Body of pancreas (tissue), 4 donors: ENCODE measurements around the gene GNAT2. TPM values are rescaled to one million over a fixed set of nuclear protein-coding genes. Genes with fewer than 3 reads are reported as not detected.

ENCODE experiments used
- ATAC-seq: fragments of 150-250 bp; one replicate; pipeline ENCODE4 v1.9.1; 2016
- DNase-seq, 4 donors: peaks; one replicate each; pipeline ENCODE4 v3.0.0-alpha.2; 2019
- H3K27ac ChIP-seq, 4 donors: fragments of 200-600 bp; sonication (generic); 1 replicate in 3 of 4; 2 replicates in 1 of 4; pipeline versions ENCODE4 v1.5.1 to v1.6.1; 2016 to 2019; ENCODE audit warnings: mild to moderate bottlenecking in 1 of 4, mixed read lengths in 1 of 4, moderate library complexity in 1 of 4
- H3K27me3 ChIP-seq, 2 donors: fragments of 200-600 bp; sonication (generic); one replicate each; pipeline ENCODE4 v1.6.0; 2016; ENCODE audit warnings: mild to moderate bottlenecking in 1 of 2
- H3K36me3 ChIP-seq, 2 donors: fragments of 200-600 bp; sonication (generic); replicated peaks in 1 of 2; 2 replicates each; pipeline ENCODE4 v1.5.1; 2016; ENCODE audit warnings: low read depth in 2 of 2; ENCODE audit not compliant: insufficient read depth in 1 of 2
- H3K4me1 ChIP-seq: fragments of 200-600 bp; sonication (generic); one replicate; pipeline ENCODE4 v1.6.0; 2016
- H3K4me3 ChIP-seq, 2 donors: fragments of 200-600 bp; sonication (generic); 1 replicate in 1 of 2; 2 replicates in 1 of 2; pipeline ENCODE4 v1.5.1; 2016 to 2019
- H3K9me3 ChIP-seq, 3 donors: fragments of 200-600 bp; sonication (generic); 1 replicate in 2 of 3; 2 replicates in 1 of 3; pipeline ENCODE4 v1.5.1; 2016
- CTCF ChIP-seq, 7 experiments: fragments of 450-650 bp in 4 of 7; fragments of 200-600 bp in 3 of 7; sonication (generic) in 3 of 7; IDR thresholded peaks; one replicate each; pipeline ENCODE4 v1.5.1; 2016 to 2019; ENCODE audit warnings: antibody characterized with exemption in 7 of 7
- POLR2A ChIP-seq, 3 donors: fragments of 450-650 bp; IDR thresholded peaks; one replicate each; pipeline ENCODE4 v1.6.1; 2016; ENCODE audit warnings: antibody characterized with exemption in 3 of 3, mild to moderate bottlenecking in 2 of 3
- WGBS, 2 donors: methylation state at CpG; one replicate each; pipeline ENCODE4 v1.1.5; 2017; 5-methylcytosine and 5-hydroxymethylcytosine counted together
- intact Hi-C: fragments of 100-400 bp; cut with DNase I; formaldehyde crosslinking; loops from one replicate; pipeline ENCODE4 v1.15.1; 2023
- total RNA-seq, 2 donors: library from RNA; depleted of rRNA; stranded (reverse); fragments of >200 nt; gene quantifications; one replicate each; pipeline ENCODE4 v1.1.0, GENCODE V29; 2016

The GNAT2 gene
- total RNA-seq, 2 donors from 2014 or later: not detected

- no peak for TF ChIP-seq CTCF (IDR thresholded peaks at IDR 0.05)
- no peak for TF ChIP-seq POLR2A (IDR thresholded peaks at IDR 0.05)
- intact Hi-C loops: no loop called here
- WGBS, 2 donors: 89 to 93% methylated on average over 2 of the region's 2 CpGs
- no peak overlapping the region for H3K4me3 ChIP-seq
- H3K27ac ChIP-seq: no peak overlapping the region
- no peaks in the 10 kb centered on the region for H3K9me3 ChIP-seq
- DNase-seq: no peak
- ATAC-seq: no peak
- peaks cover 0 to 11% of the 10 kb centered on the region in 2 donors for H3K36me3 ChIP-seq
- H3K4me1 ChIP-seq: no peaks in the 10 kb centered on the region
- H3K27me3 ChIP-seq: no peaks in the 10 kb centered on the region
Observed at GRCh38 chr1:109595531-109595930, 23.9 kb downstream of the GNAT2 start.

GRCh38 chr1:109592916-109593315 is 26.5 kb downstream of the GNAT2 start:
- H3K4me3 ChIP-seq: no peak overlapping the region
- TF ChIP-seq CTCF (IDR thresholded peaks at IDR 0.05): no peak
- TF ChIP-seq POLR2A (IDR thresholded peaks at IDR 0.05): no peak
- DNase-seq (no peak), ATAC-seq (no peak)
- peaks cover 0 to 11% of the 10 kb centered on the region in 2 donors for H3K36me3 ChIP-seq
- H3K9me3 ChIP-seq: no peaks in the 10 kb centered on the region
- no peaks in the 10 kb centered on the region for H3K27me3 ChIP-seq
- peaks cover 5% of the 10 kb centered on the region for H3K4me1 ChIP-seq
- no peak overlapping the region for H3K27ac ChIP-seq
- intact Hi-C loops: no loop called here

GRCh38 chr1:109589679-109590078 is 29.7 kb downstream of the GNAT2 start:
- no peak for ATAC-seq
- H3K27me3 ChIP-seq: no peaks in the 10 kb centered on the region
- peaks cover 8 to 35% of the 10 kb centered on the region in 2 donors for H3K36me3 ChIP-seq
- H3K9me3 ChIP-seq: no peaks in the 10 kb centered on the region
- H3K27ac ChIP-seq: no peak overlapping the region
- intact Hi-C loops: no loop called here
- H3K4me3 ChIP-seq: no peak overlapping the region
- peaks cover 5% of the 10 kb centered on the region for H3K4me1 ChIP-seq
- DNase-seq: no peak
- TF ChIP-seq POLR2A (IDR thresholded peaks at IDR 0.05) (no peak), CTCF (IDR thresholded peaks at IDR 0.05) (no peak)

- H3K4me1 ChIP-seq: peaks cover 5% of the 10 kb centered on the region
- intact Hi-C loops: no loop called here
- no peak overlapping the region for H3K4me3 ChIP-seq
- TF ChIP-seq CTCF (IDR thresholded peaks at IDR 0.05): no peak
- TF ChIP-seq POLR2A (IDR thresholded peaks at IDR 0.05): no peak
- H3K9me3 ChIP-seq: no peaks in the 10 kb centered on the region
- ATAC-seq (no peak), DNase-seq (no peak)
- H3K36me3 ChIP-seq: peaks cover 8 to 35% of the 10 kb centered on the region in 2 donors
- 30 to 32% methylated on average over 3 of the region's 3 CpGs for WGBS, 2 donors
- no peaks in the 10 kb centered on the region for H3K27me3 ChIP-seq
- H3K27ac ChIP-seq: no peak overlapping the region
Observed at GRCh38 chr1:109589177-109589576, 30.2 kb downstream of the GNAT2 start.

- ATAC-seq: no peak
- DNase-seq: no peak
- no peak overlapping the region for H3K4me3 ChIP-seq
- H3K4me1 ChIP-seq: peaks cover 5% of the 10 kb centered on the region
- no peak for TF ChIP-seq CTCF (IDR thresholded peaks at IDR 0.05)
- TF ChIP-seq POLR2A (IDR thresholded peaks at IDR 0.05): no peak
- H3K27ac ChIP-seq: no peak overlapping the region
- WGBS, 2 donors: 86 to 87% methylated on average over 3 of the region's 3 CpGs
- no peaks in the 10 kb centered on the region for H3K27me3 ChIP-seq
- H3K9me3 ChIP-seq: no peaks in the 10 kb centered on the region
- peaks cover 8 to 31% of the 10 kb centered on the region in 2 donors for H3K36me3 ChIP-seq
- intact Hi-C loops: no loop called here
Observed at GRCh38 chr1:109586055-109586454, 33.4 kb downstream of the GNAT2 start.
